ENCODE results near the gene ALK. TPM values are rescaled to one million over a fixed set of nuclear protein-coding genes. Genes with fewer than 3 reads are reported as not detected.

The ALK gene
- total RNA-seq, 4 donors from 2014 or later: 0.32 to 0.42 TPM; not detected in 2

- H3K27me3 ChIP-seq: peaks cover 33% of the 10 kb centered on the region
- H3K4me3 ChIP-seq: no peak overlapping the region
- WGBS: 79% methylated on average over 8 of the region's 8 CpGs
- H3K9me3 ChIP-seq: no peaks in the 10 kb centered on the region
- TF ChIP-seq POLR2A (IDR thresholded peaks at IDR 0.05) (no peak), CTCF (IDR thresholded peaks at IDR 0.05) (no peak), EP300 (IDR thresholded peaks at IDR 0.05) (no peak), POLR2AphosphoS5 (IDR thresholded peaks at IDR 0.05) (no peak)
- H3K4me1 ChIP-seq: peaks cover 34% of the 10 kb centered on the region
- no peak overlapping the region for H3K27ac ChIP-seq
- DNase-seq (ENCODE audit: low spot score in 2 of 2): no peak
- no peaks in the 10 kb centered on the region for H3K36me3 ChIP-seq
These were observed 695.6 kb downstream of the ALK start for GRCh38 chr2:29225814-29226213.

- WGBS: 82% methylated on average over 16 of the region's 17 CpGs
These were observed 696.5 kb downstream of the ALK start for GRCh38 chr2:29224693-29225551.

GRCh38 chr2:29223851-29224692 lies 697.3 kb downstream of the ALK start:
- TF ChIP-seq POLR2A (IDR thresholded peaks at IDR 0.05): no peak
- TF ChIP-seq CTCF (IDR thresholded peaks at IDR 0.05): no peak
- TF ChIP-seq POLR2AphosphoS5 (IDR thresholded peaks at IDR 0.05): no peak
- no peak for TF ChIP-seq EP300 (IDR thresholded peaks at IDR 0.05)
- no peak overlapping the region for H3K27ac ChIP-seq
- peaks cover 26% of the 10 kb centered on the region for H3K27me3 ChIP-seq
- WGBS: 56% methylated on average over 7 of the region's 7 CpGs
- DNase-seq (ENCODE audit: low spot score in 2 of 2): peak; percentile 73 to 77
- no peak overlapping the region for H3K4me3 ChIP-seq
- H3K4me1 ChIP-seq: peaks cover 34% of the 10 kb centered on the region
- no peaks in the 10 kb centered on the region for H3K9me3 ChIP-seq
- H3K36me3 ChIP-seq: no peaks in the 10 kb centered on the region

More at GRCh38 chr2:29224693-29225551, 696.5 kb downstream of the ALK start:
- H3K27ac ChIP-seq: no peak overlapping the region
- no peaks in the 10 kb centered on the region for H3K36me3 ChIP-seq
- TF ChIP-seq CTCF (IDR thresholded peaks at IDR 0.05) (no peak), POLR2AphosphoS5 (IDR thresholded peaks at IDR 0.05) (no peak), POLR2A (IDR thresholded peaks at IDR 0.05) (no peak), EP300 (IDR thresholded peaks at IDR 0.05) (no peak)
- peak in 1 of 2 donors; percentile 50 for DNase-seq (ENCODE audit: low spot score in 2 of 2)
- no peaks in the 10 kb centered on the region for H3K9me3 ChIP-seq
- peaks cover 33% of the 10 kb centered on the region for H3K27me3 ChIP-seq
- H3K4me1 ChIP-seq: peaks cover 34% of the 10 kb centered on the region
- H3K4me3 ChIP-seq: no peak overlapping the region

GRCh38 chr2:29223257-29223656 lies 698.1 kb downstream of the ALK start:
- DNase-seq (ENCODE audit: low spot score in 2 of 2): peak in 1 of 2 donors; percentile 60
- no peak overlapping the region for H3K27ac ChIP-seq
- no peak for TF ChIP-seq POLR2AphosphoS5 (IDR thresholded peaks at IDR 0.05)
- TF ChIP-seq POLR2A (IDR thresholded peaks at IDR 0.05): no peak
- TF ChIP-seq EP300 (IDR thresholded peaks at IDR 0.05): no peak
- TF ChIP-seq CTCF (IDR thresholded peaks at IDR 0.05): no peak
- peaks cover 17% of the 10 kb centered on the region for H3K27me3 ChIP-seq
- no peaks in the 10 kb centered on the region for H3K9me3 ChIP-seq
- H3K36me3 ChIP-seq: no peaks in the 10 kb centered on the region
- WGBS: 97% methylated on average over 9 of the region's 11 CpGs
- peaks cover 27% of the 10 kb centered on the region for H3K4me1 ChIP-seq
- no peak overlapping the region for H3K4me3 ChIP-seq
